Measurements from ENCODE around the gene NCOA7.
"Not testable (repeated sequence)": the region's sequence is repeated elsewhere in the genome, so short reads cannot be mapped to it uniquely, and the experiment has no call there.

Gene NCOA7

GRCh38 chr6:125954735-125955339 lies 164.1 kb downstream of the NCOA7 start:
- no peak for DNase-seq

GRCh38 chr6:125955973-125956372 lies 165.2 kb downstream of the NCOA7 start:
- no peak for DNase-seq

- peak; percentile 99 for DNase-seq
These were observed 166.0 kb downstream of the NCOA7 start, which contains the start of gene HINT3 for GRCh38 chr6:125956506-125957390. Gene HINT3 (plus strand): TSS chr6:125956770. CDS start chr6:125956978, 208 bp downstream.

- DNase-seq: no peak
These were observed 166.6 kb downstream of the NCOA7 start for GRCh38 chr6:125957391-125957693.

- DNase-seq: no peak
These were observed 167.1 kb downstream of the NCOA7 start for GRCh38 chr6:125957845-125958244.

- no peak for DNase-seq
These were observed 168.3 kb downstream of the NCOA7 start for GRCh38 chr6:125959041-125959440.

- no peak for DNase-seq
These were observed 170.4 kb downstream of the NCOA7 start for GRCh38 chr6:125961117-125961516.

GRCh38 chr6:125962900-125963497 lies 172.2 kb downstream of the NCOA7 start:
- DNase-seq: no peak

GRCh38 chr6:125963817-125964216 lies 173.1 kb downstream of the NCOA7 start:
- DNase-seq: no peak

- DNase-seq: no peak
These were observed 175.8 kb downstream of the NCOA7 start for GRCh38 chr6:125966569-125966968.

- DNase-seq: no peak
These were observed 177.7 kb downstream of the NCOA7 start for GRCh38 chr6:125968493-125968892.

- no peak for DNase-seq
These were observed 180.0 kb downstream of the NCOA7 start for GRCh38 chr6:125970760-125971159.

GRCh38 chr6:125972478-125972877 lies 181.7 kb downstream of the NCOA7 start:
- not testable (repeated sequence) for DNase-seq

- no peak for DNase-seq
These were observed 183.6 kb downstream of the NCOA7 start for GRCh38 chr6:125974214-125974866.

- DNase-seq: no peak
These were observed 188.3 kb downstream of the NCOA7 start for GRCh38 chr6:125979101-125979500.

Data from activated T-cell treated with anti-CD3 and anti-CD28 coated beads, Interleukin-2, amount 50 U/mL, for 1 hour (primary cell).